K562 (cell line): ENCODE measurements around the gene CNTF. TPM values are rescaled to one million over a fixed set of nuclear protein-coding genes. Genes with fewer than 3 reads are reported as not detected.
A peak's percentile ranks its signal among the peaks of the same experiment; 100 is the strongest.
"Not testable (repeated sequence)": the region's sequence is repeated elsewhere in the genome, so short reads cannot be mapped to it uniquely, and the experiment has no call there.

Experiments
- ATAC-seq: fragments of 200-7000 bp; cut with Tn5 transposase; 3 replicates; pipeline ENCODE4 v1.9.1; 2020; ENCODE audit warnings: moderate library complexity
- BruUV-seq: library from RNA; stranded (reverse); fragments of 400-500 nt; replicated peaks from 2 replicates; lab custom pipeline; 2021; lab: Mats Ljungman, UMichigan
- CTCF ChIA-PET: fragments of 300-600 bp; formaldehyde crosslinking; extraction: SDS; loops from one replicate; lab custom pipeline; 2021; ENCODE audit warnings: low intra/inter-chr PET ratio; lab: Yijun Ruan, JAX
- POLR2A ChIA-PET: fragments of 300-600, 350-650 bp; sonication (Branson Sonifier 250); formaldehyde crosslinking; extraction: SDS; loops from one replicate; lab custom pipeline; 2021; ENCODE audit warnings: antibody characterized with exemption, inconsistent platforms; lab: Yijun Ruan, JAX
- DNase-seq, 4 experiments: peaks; one replicate each; pipeline versions ENCODE4 v3.0.0 to v3.0.0-alpha.2; 2011 to 2018; ENCODE audit warnings: low spot score in 3 of 4, mixed read lengths in 3 of 4; ENCODE audit errors: extremely low read depth in 1 of 4
- FAIRE-seq: peaks from 2 replicates; lab custom pipeline; 2011; peaks lifted over from hg19 to GRCh38; lab: Jason Lieb, UNC
- H2AFZ ChIP-seq: 2 replicates; pipeline ENCODE4 v1.6.0; 2011; ENCODE audit warnings: low read depth, low read length, control low read depth, inconsistent platforms
- H3K27ac ChIP-seq: fragments of 200-600 bp; 3 replicates; pipeline ENCODE4 v1.8.0; 2011; ENCODE audit warnings: low read depth, mild to moderate bottlenecking, control low read depth, inconsistent platforms, low read length, moderate library complexity, mixed read lengths; ENCODE audit errors: extremely low read depth
- H3K27me3 ChIP-seq, 2 experiments: fragments of 300-600 bp in 1 of 2; 2 replicates in 1 of 2; 3 replicates in 1 of 2; pipeline versions ENCODE4 v1.6.0 to v1.8.0; 2011; ENCODE audit warnings: inconsistent platforms in 2 of 2, low read length in 2 of 2, mild to moderate bottlenecking in 1 of 2, mixed read lengths in 1 of 2, moderate library complexity in 1 of 2; ENCODE audit not compliant: control insufficient read depth in 2 of 2, insufficient read depth in 2 of 2
- H3K36me3 ChIP-seq: fragments of 300-600 bp; 3 replicates; pipeline ENCODE4 v1.8.0; 2011; ENCODE audit warnings: mild to moderate bottlenecking, low read length, inconsistent platforms; ENCODE audit not compliant: control insufficient read depth, insufficient read depth
- H3K4me1 ChIP-seq, 2 experiments: fragments of 200-600 bp in 1 of 2; replicated peaks in 1 of 2; 2 replicates in 1 of 2; 3 replicates in 1 of 2; pipeline versions ENCODE4 v1.5.1 to v1.8.0; 2011; ENCODE audit warnings: inconsistent platforms in 2 of 2, low read length in 2 of 2, mild to moderate bottlenecking in 1 of 2, mixed read lengths in 1 of 2, moderate library complexity in 1 of 2; ENCODE audit not compliant: control insufficient read depth in 2 of 2, insufficient read depth in 2 of 2
- H3K4me2 ChIP-seq: 2 replicates; pipeline ENCODE4 v1.6.1; 2011; ENCODE audit warnings: low read length, control low read depth, inconsistent platforms, mixed read lengths; ENCODE audit not compliant: insufficient read depth
- H3K4me3 ChIP-seq: fragments of 200-600 bp; sonication (generic), shearing (Covaris generic); 2 replicates; pipeline ENCODE4 v1.5.1; 2016; ENCODE audit warnings: control low read depth, inconsistent platforms
- H3K79me2 ChIP-seq: fragments of 200-600 bp; 3 replicates; pipeline ENCODE4 v1.8.0; 2011; ENCODE audit warnings: low read length, inconsistent platforms; ENCODE audit not compliant: control insufficient read depth, insufficient read depth
- H3K9ac ChIP-seq, 2 experiments: 2 replicates each; pipeline versions ENCODE4 v1.6.0 to v1.6.1; 2011; ENCODE audit warnings: low read depth in 2 of 2, low read length in 2 of 2, control low read depth in 1 of 2, inconsistent platforms in 1 of 2, mild to moderate bottlenecking in 1 of 2, mixed read lengths in 1 of 2; ENCODE audit not compliant: insufficient read depth in 1 of 2
- H3K9me1 ChIP-seq: one replicate; pipeline ENCODE4 v1.6.0; 2011; ENCODE audit warnings: inconsistent platforms, mild to moderate bottlenecking, low read length, moderate library complexity; ENCODE audit not compliant: control insufficient read depth, insufficient read depth
- H3K9me3 ChIP-seq: replicated peaks from 2 replicates; pipeline ENCODE4 v1.5.1; 2011; ENCODE audit warnings: low read depth, low read length, inconsistent platforms; ENCODE audit not compliant: control insufficient read depth, insufficient read depth
- H4K20me1 ChIP-seq: replicated peaks from 2 replicates; pipeline ENCODE4 v1.6.1; 2011; ENCODE audit warnings: low read length, inconsistent platforms, mixed read lengths; ENCODE audit not compliant: control insufficient read depth, insufficient read depth
- CBFB ChIP-seq: sonication (generic); formaldehyde crosslinking; IDR thresholded peaks from 2 replicates; pipeline ENCODE4 v1.4.0; 2020; ENCODE audit warnings: mild to moderate bottlenecking, missing genetic modification reagents
- EGR1 ChIP-seq: fragments of 450-650 bp; conservative IDR thresholded peaks from 2 replicates; pipeline ENCODE4 v1.6.1; 2017; ENCODE audit warnings: mild to moderate bottlenecking
- ELF2 ChIP-seq: fragments of 250-450 bp; sonication (Bioruptor Pico); IDR thresholded peaks from 2 replicates; pipeline ENCODE4 v1.5.0; 2021; ENCODE audit warnings: mild to moderate bottlenecking
- GABPA ChIP-seq: fragments of 200-800 bp; sonication (Bioruptor generic); conservative IDR thresholded peaks from 2 replicates; pipeline ENCODE4 v1.6.1; 2016; ENCODE audit warnings: low read depth, missing genetic modification characterization, missing compliant biosample characterization
- GABPB1 ChIP-seq: sonication (generic); formaldehyde crosslinking; IDR thresholded peaks from 2 replicates; pipeline ENCODE4 v1.8.0; 2022; ENCODE audit warnings: mild to moderate bottlenecking, missing genetic modification reagents
- JUN ChIP-seq, 2 experiments: sonication (generic) in 1 of 2; formaldehyde crosslinking in 1 of 2; IDR thresholded peaks; 2 replicates each; pipeline versions ENCODE4 v1.6.1 to v1.8.0; 2012 to 2022; ENCODE audit warnings: borderline replicate concordance in 2 of 2, mild to moderate bottlenecking in 2 of 2, improper control_type of control experiment in 1 of 2, low read depth in 1 of 2, low read length in 1 of 2, missing genetic modification reagents in 1 of 2
- KDM1A ChIP-seq, 2 experiments: fragments of 450-650 bp; IDR thresholded peaks; 2 replicates each; pipeline ENCODE4 v1.6.1; 2016; ENCODE audit warnings: mild to moderate bottlenecking in 2 of 2
- NR2C2 ChIP-seq, 2 experiments: fragments of 200-800 bp in 1 of 2; sonication (Bioruptor generic) in 1 of 2; sonication (generic) in 1 of 2; formaldehyde crosslinking in 1 of 2; IDR thresholded peaks; 2 replicates each; pipeline versions ENCODE4 v1.6.1 to v1.8.0; 2016 to 2022; ENCODE audit warnings: mild to moderate bottlenecking in 1 of 2, missing compliant biosample characterization in 1 of 2, missing genetic modification characterization in 1 of 2, missing genetic modification reagents in 1 of 2
- PHF20 ChIP-seq: fragments of 450-650 bp; IDR thresholded peaks from 2 replicates; pipeline ENCODE4 v1.6.1; 2018; ENCODE audit not compliant: partially characterized antibody
- ZC3H11A ChIP-seq: IDR thresholded peaks from 2 replicates; pipeline ENCODE4 v1.6.1; 2012; ENCODE audit warnings: low read depth, low read length, improper control_type of control experiment
- WGBS: fragments of 100-300 bp; shearing (Covaris generic); methylation state at CpG from one replicate; pipeline ENCODE4 v1.1.6; 2016; ENCODE audit warnings: low coverage, mixed read lengths; ENCODE audit not compliant: insufficient coverage; ENCODE audit errors: missing lambda C conversion rate; 5-methylcytosine and 5-hydroxymethylcytosine counted together
- in situ Hi-C: fragments of 300-500 bp; cut with MboI; formaldehyde crosslinking; loops from 4 replicates; pipeline ENCODE4 v1.15.0; 2018; ENCODE audit warnings: inconsistent platforms, mixed read lengths
- intact Hi-C: fragments of 100-400 bp; cut with micrococcal nuclease; formaldehyde crosslinking; loops from 2 replicates; pipeline ENCODE4 v1.14.2; 2022
- polyA plus RNA-seq, 8 experiments: library from polyadenylated mRNA; depleted of rRNA in 4 of 8; stranded (reverse) in 5 of 8; unstranded in 3 of 8; fragments of >200 nt; fragmentation: Nextera tagmentation in 2 of 8; fragmentation: Illumina TruSeq in 1 of 8; extraction: Ambion mirVana in 2 of 8; extraction: Trizol in 1 of 8; gene quantifications; 2 replicates each; pipeline versions ENCODE4 v1.2.1 to v1.2.3, GENCODE V29; 2011 to 2014; ENCODE audit warnings: inconsistent platforms in 1 of 8, missing spikeins in 1 of 8
- total RNA-seq, 7 experiments: library from RNA; depleted of rRNA in 6 of 7; stranded (reverse); fragments of >200 nt in 6 of 7; fragmentation: Illumina TruSeq in 2 of 7; extraction: Trizol in 2 of 7; gene quantifications; 2 replicates each; pipeline versions ENCODE4 v1.2.1 to v1.2.3, GENCODE V29; 2011 to 2021; ENCODE audit warnings: low replicate concordance in 1 of 7
- TF ChIP-seq, protein P1 (sequence below), 2 experiments: fragments of 450-650 bp in 1 of 2; sonication (generic) in 1 of 2; formaldehyde crosslinking in 1 of 2; IDR thresholded peaks in 1 of 2; conservative IDR thresholded peaks in 1 of 2; 2 replicates each; pipeline versions ENCODE4 v1.6.1 to v1.8.1; 2016 to 2023; ENCODE audit warnings: mild to moderate bottlenecking in 2 of 2, moderate library complexity in 2 of 2, inconsistent platforms in 1 of 2, missing genetic modification reagents in 1 of 2

Gene CNTF
- total and polyA plus RNA-seq, 9 of the 15 experiments (the other 6 are each of a cell fraction or from before 2014, with no cell fraction given), result 0.17 to 5.0 (median 2.3) TPM

DNA sequence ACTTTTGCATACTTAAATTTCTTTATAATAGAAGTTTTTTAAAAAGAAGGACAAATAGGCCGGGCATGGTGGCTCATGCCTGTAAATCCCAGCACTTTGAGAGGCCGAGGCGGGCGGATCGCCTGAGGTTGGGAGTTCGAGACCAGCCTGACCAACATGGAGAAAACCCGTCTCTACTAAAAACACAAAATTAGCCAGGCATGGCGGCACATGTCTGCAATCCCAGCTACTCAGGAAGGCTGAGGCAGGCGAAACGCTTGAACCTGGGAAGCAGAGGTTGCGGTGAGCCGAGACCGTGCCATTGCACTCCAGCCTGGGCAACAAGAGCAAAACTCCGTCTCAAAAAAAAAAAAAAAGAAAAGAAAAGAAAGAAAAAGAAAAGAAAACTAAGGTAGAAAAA, 49.6 kb upstream of the CNTF start:
- DNase-seq, BruUV-seq, H3K9me1 ChIP-seq, H2AFZ ChIP-seq, H3K27ac ChIP-seq, H4K20me1 ChIP-seq, H3K9me3 ChIP-seq, H3K36me3 ChIP-seq, in situ Hi-C loops, ATAC-seq, H3K9ac ChIP-seq, H3K4me2 ChIP-seq, H3K4me3 ChIP-seq, FAIRE-seq, POLR2A ChIA-PET, H3K27me3 ChIP-seq: not testable (repeated sequence)
- CTCF ChIA-PET, result interaction anchor here (0.5 to 0.7 kb wide), 3 partner anchors 39 to 545 kb away, joined by 3 to 5 read pairs (median 4); no protein-coding TSS in a partner anchor
- whole genome bisulfite sequencing, result 83% methylated on average over 8 of the region's 14 CpGs
- intact Hi-C loops, result loop anchor here (10.0 kb wide), 1 partner anchor 572 kb away; the partner anchor contains the start of gene FAM111A
- Histone ChIP-seq H3K79me2 (peaks cover 24% of the 10 kb centered on the region), H3K4me1 (peaks cover 4 to 22% of the 10 kb centered on the region in 2 experiments; a peak in 4 of 5 replicates)

DNA sequence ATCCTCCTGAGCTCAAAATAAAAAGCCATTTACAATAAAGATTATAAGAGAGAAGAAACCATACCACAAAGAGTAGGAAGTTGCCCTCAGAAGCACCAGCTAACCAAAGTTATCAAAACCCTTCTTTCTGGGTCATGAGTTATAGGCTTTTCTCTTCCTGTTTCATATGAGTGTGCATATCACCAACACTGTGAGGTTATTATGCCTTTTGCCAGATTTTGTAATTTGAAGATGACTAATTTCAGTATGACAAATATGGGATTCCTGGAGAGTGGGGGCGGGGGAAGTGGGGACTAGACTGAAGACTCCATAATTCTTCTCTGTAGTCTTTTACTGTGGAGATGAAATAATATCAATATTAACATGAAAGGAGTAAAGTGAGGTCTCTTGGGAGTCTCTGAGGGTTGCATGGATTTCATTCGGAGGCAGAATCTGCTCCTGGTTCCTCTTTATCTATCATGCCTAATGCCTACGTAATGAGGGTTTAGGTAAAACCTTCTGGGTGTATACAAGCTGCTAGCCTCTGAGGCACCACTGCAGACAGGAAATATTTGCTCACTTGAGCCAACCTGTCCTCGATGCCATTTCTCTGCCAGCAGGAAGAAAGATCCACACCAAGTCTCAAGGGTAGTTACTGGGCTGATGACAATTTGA, 48.9 kb upstream of the CNTF start:
- Histone ChIP-seq H3K36me3 (no peaks in the 10 kb centered on the region), H3K4me3 (no peak overlapping the region), H3K4me1 (peaks cover 4 to 22% of the 10 kb centered on the region in 2 experiments; a peak in 4 of 5 replicates), H3K9me3 (no peaks in the 10 kb centered on the region), H3K9ac (no peak overlapping the region), H3K27ac (no peak overlapping the region), H3K27me3 (no peaks in the 10 kb centered on the region), H2AFZ (peak overlapping the region; percentile 43; the same call in 1 of the 2 replicates), H3K9me1 (no peaks in the 10 kb centered on the region), H3K4me2 (no peak overlapping the region), H3K79me2 (peaks cover 24% of the 10 kb centered on the region), H4K20me1 (no peaks in the 10 kb centered on the region)
- in situ Hi-C loops, result no loop called here
- FAIRE-seq (no peak), ATAC-seq (no peak), DNase-seq (peak in 1 of 4 experiments; percentile 11)
- ChIA-PET POLR2A (no interaction called here), CTCF (interaction anchor here (0.5 to 0.7 kb wide), 2 partner anchors 523 to 545 kb away, joined by 3 to 5 read pairs; no protein-coding TSS in a partner anchor)
- intact Hi-C loops, result loop anchor here (10.0 kb wide), 1 partner anchor 571 kb away; the partner anchor contains the start of gene FAM111A
- 62% methylated on average over 4 of the region's 4 CpGs for WGBS
- no TSS peak for BruUV-seq
- TF ChIP-seq ELF2 (CRISPR knock-in tag), result 0 out of 2 replicates have a peak, but pooled peaks have one; percentile 14
- TF ChIP-seq NR2C2 (CRISPR knock-in tag; IDR thresholded peaks at IDR 0.05), result no peak
- TF ChIP-seq NR2C2 (tag; IDR thresholded peaks at IDR 0.05), result 0 out of 2 replicates have a peak, but pooled peaks have one; percentile 20
- TF ChIP-seq GABPB1 (CRISPR knock-in tag), result no peak
- no peak for TF ChIP-seq ZC3H11A
- no peak for TF ChIP-seq PHF20
- TF ChIP-seq KDM1A (IDR thresholded peaks at IDR 0.05), result 0 out of 4 replicates have a peak, but pooled peaks of 1 of the 2 experiments have one; percentile 13
- no peak for TF ChIP-seq GABPA (tag)
- TF ChIP-seq EGR1, result 0 out of 2 replicates have a peak, but pooled peaks have one; percentile 45
- no peak for TF ChIP-seq CBFB (CRISPR knock-in tag)
- peak; percentile 50; the same call in 1 of the 2 replicates for TF ChIP-seq JUN (IDR thresholded peaks at IDR 0.05; ENCODE audit: borderline replicate concordance, low read depth, low read length)
- no peak for TF ChIP-seq JUN (CRISPR knock-in tag; IDR thresholded peaks at IDR 0.05; ENCODE audit: borderline replicate concordance)
- TF ChIP-seq, protein P1, sequence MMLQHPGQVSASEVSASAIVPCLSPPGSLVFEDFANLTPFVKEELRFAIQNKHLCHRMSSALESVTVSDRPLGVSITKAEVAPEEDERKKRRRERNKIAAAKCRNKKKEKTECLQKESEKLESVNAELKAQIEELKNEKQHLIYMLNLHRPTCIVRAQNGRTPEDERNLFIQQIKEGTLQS (IDR thresholded peaks at IDR 0.05), result peak; percentile 48; the same call in 1 of the 2 replicates
- TF ChIP-seq, protein P1 (CRISPR knock-in tag; conservative IDR thresholded peaks at IDR 0.05), result no peak
